GM21390 (cell line): ENCODE results near the gene HELZ.
"Not testable (repeated sequence)": the region's sequence is repeated elsewhere in the genome, so short reads cannot be mapped to it uniquely, and the experiment has no call there.

Experiments
- ATAC-seq: cut with Tn5 transposase; IDR thresholded peaks from one replicate; pipeline ENCODE4 v1.9.1; 2021; ENCODE audit not compliant: unreplicated experiment

HELZ gene

DNA sequence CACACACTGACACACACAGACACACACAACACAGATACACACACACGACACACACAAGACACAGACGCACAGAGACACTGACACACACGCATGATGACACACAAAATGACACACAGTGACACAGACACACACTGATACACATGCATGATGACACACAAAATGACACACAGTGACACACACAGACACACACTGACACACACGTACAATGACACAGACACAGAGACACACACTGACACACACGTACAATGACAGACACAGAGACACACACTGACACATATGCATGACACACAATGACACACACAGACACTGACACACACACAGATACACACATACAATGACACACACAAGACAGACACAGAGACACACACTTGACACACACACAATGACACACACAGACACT, 190.4 kb downstream of the HELZ start:
- no peak for ATAC-seq

DNA sequence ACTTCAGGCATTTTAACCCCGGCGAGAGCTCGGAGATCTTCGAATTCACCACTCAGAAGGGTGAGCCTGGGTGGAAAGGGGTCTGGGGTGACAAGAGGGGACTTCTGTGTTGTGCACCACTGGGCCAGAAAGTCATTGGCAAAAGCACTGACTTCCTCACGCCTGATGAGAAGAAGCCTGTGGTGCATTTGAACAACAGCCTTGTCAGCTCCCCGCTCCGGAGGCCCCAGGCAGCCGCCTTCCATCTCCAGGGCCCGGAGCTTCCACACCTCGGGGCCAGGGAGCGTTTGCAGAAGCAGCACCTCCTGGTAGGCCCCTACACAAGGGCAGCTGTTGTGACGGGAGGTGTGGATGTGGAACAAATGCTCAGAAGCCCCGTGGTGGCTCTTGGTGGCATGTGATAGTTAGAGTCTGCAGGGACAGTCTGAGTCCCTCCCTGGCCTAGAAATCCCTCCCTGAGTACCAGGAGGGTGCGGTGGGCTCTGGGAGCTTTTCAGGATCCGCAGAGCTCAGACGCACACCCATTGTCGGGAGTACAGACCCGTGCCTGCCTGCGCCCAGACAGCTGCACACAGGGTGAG, 190.9 kb downstream of the HELZ start:
- ATAC-seq: no peak

DNA sequence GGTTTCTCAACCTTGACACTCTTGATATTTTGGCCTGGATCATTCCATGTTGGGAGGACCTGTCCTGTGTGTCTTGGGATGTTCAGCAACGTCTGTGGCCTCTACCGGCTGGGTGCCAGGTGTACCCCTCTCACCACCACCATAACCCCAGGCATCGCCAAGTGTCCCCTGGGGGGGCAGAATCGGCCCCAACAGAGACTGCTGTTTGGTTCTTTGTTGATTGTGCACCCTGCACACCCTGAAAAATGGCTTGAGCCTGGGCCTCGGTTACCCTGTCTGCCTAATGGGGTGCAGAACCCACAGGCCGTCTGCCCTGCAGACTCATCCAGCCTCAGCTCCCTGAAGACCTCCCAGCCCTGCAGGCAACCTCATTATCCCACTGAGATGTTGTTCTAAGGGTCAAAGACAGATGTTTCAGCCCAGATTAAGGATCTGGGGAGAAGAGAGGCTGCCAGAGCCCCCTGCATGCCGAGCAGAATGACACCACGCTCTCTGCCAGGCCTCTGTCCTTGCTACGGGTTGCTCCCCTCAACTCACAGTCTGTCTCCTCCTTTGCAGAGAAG, 191.5 kb downstream of the HELZ start:
- no peak for ATAC-seq

DNA sequence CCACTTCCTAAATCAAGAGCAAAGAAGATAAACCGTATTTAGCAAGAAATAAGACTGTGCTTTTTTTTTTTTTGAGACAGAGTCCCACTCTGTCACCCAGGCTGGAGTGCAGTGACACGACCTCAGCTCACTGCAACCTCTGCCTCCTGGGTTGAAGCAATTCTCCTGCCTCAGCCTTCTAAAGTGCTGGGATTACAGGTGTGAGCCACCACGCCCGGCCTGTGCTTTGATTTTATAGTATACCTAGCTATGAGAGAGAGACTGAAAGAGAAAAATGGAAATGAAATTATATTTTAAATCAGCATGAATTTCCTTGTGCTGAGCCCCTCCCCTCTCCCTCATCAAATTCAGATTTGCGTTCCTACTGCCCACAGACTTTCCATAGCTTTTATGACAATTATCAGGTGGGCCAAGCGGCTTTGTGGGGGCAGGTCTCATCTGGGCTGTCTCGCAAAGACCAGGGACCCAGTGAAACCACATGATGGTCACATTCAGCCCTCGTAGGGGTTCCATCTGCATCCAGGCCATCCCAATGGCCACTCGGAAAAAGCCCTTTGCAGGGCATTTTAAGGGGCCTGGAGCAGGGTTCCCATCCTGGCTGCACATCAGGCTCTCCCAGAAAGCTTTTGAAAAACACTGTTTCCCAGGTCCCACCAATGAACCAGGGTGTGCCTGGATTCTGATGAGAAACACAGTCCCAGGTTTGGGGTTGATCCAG, 192.1 kb downstream of the HELZ start:
- no peak for ATAC-seq

DNA sequence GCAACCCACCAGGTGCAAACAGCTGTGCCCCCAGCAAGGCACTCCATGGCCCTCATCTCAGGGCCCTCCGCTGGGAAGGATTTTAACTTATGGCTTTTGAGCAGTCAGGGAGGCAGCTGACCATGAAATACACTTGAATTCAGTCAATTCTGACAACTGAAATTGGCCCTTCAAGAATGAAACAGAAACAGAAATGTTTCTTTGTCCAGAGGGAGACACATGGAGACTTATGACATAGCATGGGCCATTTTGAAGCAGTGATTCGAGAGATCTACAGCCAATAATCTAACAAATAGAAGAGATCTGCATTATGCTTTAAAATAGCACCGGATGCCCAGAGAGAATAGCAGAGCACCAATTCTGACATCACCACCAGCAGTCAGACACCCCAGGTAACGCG, 193.2 kb downstream of the HELZ start:
- no peak for ATAC-seq

DNA sequence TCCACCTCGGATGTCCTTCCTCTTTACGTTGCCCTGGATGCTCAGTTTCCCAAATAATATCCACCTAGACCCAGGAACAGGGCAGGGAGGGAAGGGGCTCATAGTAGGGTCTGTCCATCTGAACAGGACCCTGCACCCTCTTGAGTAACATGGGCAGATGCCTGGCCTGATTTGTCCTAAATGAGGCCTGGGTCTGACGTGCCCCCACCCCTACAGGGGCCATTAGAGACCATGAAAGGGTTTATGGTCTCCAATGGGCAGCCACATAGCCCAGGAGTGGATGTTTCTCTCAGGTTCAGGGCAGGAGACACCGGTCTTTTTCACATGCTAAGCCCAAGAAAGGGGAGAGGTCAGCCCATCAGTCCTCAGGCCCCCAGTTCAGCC, 193.8 kb downstream of the HELZ start:
- no peak for ATAC-seq

DNA sequence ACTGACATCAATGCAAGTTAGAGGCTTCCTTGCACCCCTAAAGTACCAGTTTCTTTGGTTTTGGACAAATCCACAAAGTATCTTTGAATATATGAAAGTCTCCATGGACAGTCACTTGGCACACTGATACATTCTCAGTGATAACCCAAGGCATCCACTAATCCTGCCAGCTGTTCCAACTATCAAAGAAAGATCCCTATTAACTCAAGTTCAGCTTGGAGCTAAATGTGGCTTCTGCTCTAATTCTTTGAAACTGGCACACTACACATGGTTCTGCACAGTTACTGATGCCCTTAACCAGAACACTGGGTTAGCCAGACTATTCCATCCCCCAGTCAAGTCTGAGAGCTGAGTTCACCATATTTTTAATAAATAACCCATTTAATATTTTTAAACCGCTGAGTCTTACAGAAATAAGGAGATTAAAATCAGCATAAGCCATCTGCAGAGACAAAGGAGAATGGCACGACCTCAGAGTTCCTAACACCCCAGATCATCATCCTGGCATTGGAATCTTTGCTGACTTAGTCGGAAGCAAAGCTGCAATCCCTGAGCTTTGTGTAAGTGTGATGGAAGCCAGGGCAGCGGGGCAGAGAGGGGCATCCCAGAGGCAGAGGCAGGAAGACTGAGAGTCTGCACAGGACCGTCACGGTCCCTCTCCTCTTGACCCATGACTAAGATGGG, 194.4 kb downstream of the HELZ start:
- ATAC-seq: no peak

DNA sequence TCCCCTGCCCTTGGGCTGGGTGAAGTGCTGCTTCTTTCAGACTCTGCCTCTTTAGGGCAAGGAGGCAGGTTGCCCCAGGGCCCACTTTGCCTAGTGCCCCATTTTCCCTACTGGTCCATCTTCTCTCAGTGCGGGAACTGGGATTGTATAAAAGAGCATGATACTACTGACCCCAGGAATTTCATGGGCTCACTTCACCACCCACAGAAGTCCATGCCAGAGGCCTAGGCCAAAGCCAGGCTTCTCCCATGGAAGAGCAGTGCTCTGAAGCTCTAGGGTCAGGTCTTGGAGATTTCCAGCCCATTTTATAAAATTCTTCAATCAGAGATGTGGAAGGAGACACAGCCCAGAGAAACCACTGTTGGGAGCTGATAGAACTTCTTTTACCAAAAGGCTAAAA, 194.9 kb downstream of the HELZ start:
- no peak for ATAC-seq

DNA sequence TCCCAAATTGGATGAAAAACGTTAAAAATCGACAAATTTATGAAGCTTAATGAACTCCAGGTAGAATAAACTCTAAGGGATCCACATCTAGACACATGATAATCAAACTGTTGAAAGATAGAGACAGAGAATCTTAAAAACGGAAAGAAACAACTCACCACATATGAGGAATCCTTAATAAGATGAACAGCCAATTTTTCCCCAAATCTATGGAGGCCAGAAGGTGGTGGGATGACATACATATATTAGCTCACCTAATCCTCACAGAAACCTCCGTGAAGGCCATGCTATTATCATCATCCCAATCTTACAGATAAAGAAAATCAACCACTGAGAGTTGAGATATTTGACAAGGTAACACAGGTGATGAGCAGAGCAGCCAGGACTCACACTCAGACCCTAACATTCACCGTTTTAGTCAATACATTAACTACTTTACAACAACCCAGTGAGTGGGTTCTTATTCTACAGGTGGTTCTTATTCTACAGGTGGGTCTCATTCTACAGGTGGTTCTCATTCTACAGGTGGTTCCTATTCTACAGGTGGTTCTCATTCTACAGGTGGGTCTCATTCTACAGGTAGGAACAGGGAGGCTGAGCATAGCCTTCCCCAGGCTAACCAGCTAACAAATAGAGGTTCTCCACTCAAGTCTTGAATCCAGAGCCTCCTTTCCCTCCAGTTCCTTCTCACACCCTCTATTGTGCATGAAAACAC, 195.8 kb downstream of the HELZ start:
- no peak for ATAC-seq

DNA sequence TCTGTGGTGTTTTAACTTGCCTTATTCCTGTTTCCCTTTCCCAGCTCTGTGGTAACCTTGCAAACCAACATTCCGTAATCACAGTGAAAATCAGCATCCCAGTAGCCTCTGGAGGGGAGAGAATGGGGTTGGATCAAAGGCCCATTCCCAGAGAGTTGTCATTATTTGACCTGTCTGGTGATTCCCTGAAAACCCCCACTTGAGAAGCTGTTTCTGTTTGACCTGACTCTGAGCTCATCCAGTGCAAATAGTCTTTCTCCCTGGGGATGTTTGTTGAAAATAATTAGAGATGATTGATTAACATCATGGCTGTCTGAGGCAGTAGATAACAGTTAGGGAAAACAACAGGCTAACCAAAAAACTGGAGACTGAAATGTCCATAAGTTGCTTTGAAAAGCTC, 197.6 kb downstream of the HELZ start:
- ATAC-seq: no peak

DNA sequence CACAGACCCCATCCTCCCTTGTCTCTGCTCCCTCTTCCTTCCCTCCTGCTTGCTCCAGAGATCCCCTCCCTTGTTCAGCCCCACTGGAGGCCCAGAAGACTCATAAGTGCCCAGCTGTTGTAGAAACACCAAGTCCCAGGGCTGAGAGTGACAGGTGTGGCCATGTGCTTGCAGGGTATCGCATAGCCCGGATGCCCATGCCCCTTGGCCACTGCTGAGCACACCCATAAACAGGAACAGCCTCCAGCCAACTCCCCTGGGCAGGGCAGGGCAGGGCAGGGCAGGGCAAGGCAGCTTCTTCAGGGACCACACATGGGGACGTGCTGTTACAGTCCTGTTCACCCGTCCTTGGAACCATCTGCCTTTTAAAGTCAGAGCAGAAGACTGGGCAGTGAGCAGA, 198.6 kb downstream of the HELZ start:
- ATAC-seq: no peak

DNA sequence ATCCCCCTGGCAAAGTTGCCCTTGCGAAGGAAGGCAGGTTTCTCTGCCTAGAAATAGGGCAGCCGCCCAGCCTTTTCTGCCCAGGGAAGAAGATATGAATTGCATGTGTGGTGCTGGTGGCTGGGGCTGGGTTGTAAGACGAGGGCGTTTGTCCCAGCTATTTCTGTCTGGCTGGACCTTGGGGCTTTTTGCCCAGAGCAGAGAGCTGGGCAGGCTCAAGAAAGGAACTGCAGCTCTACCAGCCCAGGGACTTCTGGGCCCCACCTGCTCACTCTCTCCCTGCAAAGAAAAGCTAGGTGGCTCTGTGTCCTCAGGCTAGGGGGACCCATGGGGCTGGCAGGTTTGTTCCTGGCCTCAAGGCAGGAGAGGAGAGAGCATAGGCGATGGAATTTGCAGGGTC, 200.1 kb downstream of the HELZ start:
- ATAC-seq: no peak

DNA sequence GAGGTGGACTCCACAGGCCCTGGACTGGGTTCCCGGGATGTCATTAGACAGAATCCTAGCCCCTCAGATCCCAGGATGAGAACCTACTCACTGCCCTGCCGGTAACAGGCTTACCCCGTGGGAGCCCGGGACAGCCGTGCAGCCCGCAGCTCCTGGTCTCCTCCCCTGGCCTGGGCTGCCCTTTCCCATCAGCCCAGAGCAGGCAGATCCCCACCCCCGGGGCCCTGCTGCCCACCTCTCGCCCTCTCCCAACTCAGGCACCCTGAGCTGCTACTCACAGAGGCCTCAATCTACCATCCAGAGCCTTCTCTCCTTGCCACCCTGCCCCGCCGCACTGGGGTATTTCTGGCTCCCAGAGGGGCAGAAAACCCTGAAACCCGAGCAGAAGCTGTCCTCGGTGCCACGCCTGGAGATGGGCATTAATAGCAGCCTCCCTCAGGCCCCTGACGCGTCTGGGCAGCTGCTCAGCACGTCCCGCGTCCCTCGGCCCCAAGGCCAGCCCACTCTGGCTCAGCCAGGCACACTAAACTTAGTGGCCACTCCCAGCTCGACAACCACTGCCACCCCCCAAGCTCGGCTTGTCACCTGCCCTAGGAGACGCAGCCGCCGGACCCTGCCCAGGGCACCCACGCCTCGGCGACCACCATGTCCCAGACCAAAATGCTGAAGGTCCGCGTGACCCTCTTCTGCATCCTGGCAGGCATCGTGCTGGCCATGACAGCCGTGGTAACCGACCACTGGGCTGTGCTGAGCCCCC, 200.8 kb downstream of the HELZ start, which contains the start of gene CACNG1:
CACNG1 (plus strand) TSS at position 539 of the 757 bp plus-strand sequence; CDS start at position 646, 107 bp downstream.
- ATAC-seq: no peak

DNA sequence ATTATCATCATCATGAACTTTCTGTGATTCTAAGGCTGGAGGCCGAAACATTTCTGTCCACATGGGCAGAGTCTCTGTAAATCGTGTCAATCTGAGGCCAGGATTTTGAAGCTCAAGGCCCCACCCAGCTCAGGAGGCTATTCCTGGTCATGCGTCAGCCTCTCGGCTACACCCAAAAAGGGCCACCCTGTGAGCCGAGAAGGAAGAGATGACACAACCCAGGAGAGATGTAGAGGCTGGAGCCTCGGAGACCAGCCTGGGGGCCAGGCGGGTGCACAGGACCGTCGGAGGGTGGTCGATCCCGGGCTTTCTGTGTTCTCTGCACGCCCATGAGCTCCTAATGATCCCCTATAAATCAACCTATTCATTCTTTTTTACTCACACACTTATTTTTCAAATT, 201.7 kb downstream of the HELZ start:
- no peak for ATAC-seq

DNA sequence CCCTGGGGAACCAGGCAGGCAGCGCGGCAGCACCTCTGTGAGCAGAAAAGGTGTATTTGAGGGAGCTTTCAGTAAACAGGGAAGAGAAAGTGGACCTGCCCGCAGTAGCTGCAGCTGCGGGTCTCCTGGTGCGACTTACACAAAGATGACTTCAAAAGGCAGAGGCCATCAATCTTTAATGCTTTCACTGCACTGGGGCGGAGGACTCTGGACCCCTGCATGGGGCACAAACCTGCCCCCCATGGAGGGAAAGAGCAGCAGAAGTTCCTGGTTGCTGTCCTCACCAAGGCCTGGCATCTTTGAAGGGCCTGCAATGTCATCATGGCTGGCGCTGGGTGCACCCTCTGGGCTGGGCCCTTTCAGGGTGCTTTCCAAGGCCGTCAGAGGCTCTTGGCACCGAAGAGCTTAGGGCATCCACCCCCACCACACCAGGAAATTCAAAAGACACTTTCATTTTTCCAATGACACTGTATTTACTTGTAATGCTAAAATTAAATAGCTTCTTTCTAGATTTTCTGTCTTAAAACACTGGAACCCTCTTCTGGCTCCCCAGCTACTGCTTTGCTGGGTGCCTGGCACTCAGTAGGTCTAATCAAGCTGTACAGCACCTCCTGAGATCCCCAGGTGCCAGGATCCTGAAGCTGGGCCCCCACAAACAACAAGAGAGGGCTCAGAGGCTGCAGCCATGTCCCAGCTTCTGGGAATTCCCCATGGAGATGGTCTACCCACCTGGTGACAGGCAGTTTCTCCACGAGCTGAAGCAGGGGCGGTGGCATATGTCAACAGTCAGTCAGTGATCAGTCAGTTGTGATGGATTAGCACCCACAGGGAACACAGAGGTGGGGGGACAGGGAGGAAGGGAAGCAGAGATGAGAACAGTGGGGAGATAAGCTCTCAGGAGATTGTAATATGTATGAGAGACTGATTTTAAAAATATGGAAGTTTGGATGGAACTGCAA, 202.8 kb downstream of the HELZ start:
- no peak for ATAC-seq

DNA sequence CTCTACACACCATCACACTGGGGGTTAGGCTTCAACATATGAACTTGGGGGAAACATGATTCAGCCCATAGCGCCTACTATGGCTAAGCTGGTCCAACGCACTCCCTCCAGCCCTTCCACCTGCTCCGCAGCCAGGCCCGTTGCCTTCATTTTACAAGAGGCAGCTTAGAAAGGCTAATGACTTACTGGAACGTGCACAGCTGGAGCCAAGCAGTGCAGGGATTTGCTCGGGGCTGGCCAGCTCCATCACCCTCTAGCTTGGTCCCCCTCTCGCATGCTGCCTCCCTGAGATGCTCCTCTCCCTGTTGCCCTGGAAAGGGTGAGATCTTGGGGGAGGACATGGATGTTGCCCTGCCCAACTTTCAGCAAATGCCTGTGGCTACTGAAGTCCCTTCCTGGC, 203.5 kb downstream of the HELZ start:
- ATAC-seq: no peak

DNA sequence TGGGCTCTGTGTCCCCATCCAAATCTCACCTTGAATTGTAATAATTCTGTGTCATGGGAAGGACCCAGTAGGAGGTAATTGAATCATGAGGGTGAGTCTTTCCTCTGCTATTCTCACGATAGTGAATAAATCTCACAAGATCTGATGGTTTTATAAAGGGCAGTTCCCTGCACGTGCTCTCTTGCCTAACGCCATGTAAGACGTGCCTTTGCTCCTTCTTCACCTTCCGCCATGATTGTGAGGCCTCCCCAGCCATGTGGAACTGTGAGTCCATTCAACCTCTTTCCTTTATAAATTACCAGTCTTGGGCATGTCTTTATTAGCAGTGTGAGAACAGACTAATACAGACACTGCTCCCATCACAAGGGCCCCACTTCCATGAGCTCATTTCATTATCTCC, 203.9 kb downstream of the HELZ start:
- ATAC-seq: not testable (repeated sequence)

DNA sequence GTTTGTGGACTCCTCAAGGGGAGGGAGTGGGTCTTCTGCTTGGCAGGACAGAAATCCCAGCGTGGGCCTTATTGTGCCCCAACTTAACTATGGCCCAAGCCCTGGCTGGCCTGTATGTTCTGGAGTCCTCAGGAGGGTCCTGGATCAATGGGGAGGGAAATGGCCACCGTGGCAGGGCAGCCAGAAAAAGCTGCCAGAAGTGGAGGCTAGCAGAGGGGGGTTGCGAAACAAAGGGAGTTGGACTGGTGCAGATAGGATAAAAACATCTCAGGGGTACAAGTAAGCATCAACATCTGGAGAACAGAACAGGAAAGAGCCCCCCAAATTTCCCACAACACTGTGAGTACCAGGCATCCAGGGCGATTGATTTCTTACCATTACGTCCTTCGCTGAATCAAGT, 204.3 kb downstream of the HELZ start:
- ATAC-seq: no peak

DNA sequence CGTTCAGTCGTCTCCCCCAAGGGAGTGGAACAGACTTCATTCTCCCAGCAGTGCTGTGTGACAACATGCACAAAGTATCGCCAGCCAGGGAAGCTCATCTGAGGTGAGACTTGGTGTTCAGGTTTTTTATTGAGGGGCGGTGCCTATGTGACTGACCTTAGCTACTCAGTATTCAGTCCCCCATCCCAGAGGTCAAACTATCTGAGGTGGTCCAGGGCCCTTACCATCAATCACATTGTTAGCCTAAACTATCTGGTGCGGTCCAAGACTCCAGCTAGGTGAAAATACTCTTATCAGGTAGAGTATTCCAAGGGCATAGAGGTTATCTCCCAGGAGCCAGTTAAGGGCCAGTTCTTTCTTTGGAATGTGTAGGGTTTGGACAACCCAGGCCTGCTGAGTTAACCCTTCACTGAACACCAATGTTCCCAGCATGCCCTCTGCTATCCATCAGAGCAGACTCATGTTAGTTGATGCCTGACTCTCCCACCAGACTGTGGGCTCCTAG, 206.1 kb downstream of the HELZ start:
- no peak for ATAC-seq
